DMS 273 (cell line): ENCODE results near the gene TMEM169.
"Not testable (repeated sequence)": the region's sequence is repeated elsewhere in the genome, so short reads cannot be mapped to it uniquely, and the experiment has no call there.

Experiments
- DNase-seq: peaks from one replicate; lab custom pipeline; 2025; ENCODE audit not compliant: unreplicated experiment; lab: John Stamatoyannopoulos, UW

Gene TMEM169

DNA sequence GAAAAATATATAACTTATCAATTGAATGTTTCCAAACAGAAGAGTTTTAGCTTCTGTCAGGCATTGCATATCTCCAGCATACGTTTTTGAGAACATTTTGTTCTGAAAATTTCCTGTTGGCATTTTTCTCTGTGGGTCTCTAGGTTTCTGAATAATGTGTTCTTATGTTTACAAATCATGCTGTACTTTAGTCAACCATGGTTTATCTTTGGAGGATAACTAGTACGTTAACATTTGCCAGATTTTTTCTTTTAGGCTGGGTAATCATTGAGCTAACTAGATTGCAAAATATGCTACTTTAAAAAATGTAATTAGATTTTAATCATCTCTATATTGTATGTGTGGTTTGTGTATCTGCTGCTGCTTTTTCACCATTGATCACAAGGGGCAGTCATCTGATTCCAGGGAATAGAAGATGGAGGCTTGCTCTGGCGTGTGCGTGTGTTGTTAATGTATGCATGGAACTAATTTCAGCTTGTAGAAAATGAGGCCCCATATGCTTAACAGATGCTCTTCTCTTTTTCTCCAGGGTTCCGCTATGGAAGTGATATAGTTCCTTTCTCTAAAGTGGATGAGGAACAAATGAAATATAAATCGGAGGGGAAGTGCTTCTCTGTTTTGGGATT lies 48.7 kb downstream of the TMEM169 start:
- DNase-seq, result peak; percentile 86

DNA sequence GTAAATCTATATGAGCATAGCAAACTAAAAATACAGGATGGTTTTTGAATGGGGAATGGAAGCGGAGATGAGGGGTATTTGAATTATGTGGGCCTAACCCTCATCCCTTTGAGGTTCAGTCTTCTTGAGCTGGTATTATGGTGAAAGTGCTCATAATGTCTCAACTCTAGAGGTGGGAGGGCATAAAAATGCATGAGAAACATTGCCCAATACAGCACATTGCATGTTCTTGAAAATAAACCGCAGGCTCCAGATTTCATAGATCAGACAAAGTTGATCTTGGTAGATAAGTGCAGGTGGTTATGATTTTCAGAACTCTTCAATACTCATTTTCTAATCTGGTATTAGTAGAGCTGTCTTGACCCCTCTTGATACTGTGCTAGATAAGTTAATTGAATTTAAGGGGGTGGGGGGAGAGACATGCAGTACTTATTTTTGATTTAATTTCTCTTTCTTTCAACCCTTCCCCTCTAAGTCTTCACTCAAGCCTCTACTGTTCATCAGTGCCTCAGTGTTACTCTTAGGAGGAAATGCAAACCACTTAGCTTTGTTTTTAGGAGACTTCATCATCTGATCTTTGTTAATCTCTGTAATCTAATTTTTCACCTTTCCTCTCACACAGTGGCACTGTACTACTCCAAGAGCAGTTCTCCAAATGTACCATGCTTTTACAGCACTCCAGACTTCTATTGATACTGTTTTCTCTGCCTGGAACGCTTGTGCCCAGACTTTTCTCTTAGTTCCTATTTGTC lies 49.6 kb downstream of the TMEM169 start:
- DNase-seq, result no peak

DNA sequence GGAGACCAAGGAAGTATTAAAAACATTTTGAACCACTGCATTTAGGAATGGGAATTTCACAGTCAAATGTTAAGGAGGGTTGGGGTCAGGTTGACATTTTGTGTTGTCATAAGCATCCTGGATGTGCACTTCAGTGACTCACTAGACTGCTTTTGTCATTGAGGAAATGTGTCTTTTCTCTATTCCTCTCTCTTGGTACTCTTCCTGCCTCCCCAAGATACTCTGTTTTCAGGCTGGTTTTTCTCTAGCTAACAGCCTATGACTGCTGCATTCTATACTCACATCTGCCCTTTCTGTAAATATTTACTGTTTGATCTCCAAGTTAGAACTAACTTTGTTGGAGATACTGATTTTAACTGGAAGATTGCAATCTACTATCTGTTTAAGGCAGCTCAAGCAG lies 50.9 kb downstream of the TMEM169 start:
- no peak for DNase-seq

DNA sequence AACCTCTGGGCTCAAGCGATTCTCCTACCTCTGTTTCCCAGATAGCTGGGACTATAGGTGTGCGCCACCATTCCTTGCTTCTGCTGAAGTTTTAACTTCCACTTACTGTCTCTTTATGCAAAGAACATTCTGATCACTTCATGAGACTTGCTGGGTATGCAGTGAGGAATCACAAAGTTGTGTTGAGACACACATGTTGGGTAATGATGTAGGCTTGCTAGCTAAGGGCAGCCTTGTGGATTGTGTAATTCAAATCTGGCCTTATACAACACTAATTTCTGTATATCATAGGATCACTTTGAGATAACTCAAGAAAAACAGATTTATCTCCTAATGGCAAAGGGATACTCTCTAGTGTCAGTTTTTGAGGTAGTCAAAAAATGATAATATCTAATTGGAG lies 51.7 kb downstream of the TMEM169 start:
- no peak for DNase-seq

DNA sequence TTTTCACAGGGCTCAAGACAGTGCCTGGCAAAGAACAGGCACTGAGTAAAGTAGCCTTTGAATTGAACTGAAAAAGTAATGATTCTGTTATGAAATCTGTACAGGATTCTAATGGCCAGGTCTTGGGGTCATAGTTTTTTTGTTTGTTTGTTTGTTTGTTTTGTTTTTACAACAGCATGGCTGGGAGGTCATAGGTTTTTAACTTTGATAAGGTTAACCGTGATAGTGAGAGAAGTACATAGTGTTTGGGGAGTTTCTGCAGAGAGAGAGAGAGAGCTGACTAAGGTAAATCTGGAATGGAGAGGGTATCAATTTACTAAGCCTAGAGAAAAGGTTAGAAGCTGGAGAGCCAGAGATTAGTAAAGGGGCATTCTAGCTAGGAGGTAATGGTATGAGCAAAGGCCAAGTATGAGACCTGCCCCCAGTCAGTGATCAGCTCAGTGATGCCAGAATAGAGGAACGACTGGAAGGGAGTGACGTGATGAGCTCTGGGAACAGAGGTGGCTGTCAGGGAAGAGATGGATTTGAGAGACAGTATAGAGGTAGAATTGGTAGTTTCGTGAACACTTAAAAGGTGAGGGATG lies 53.3 kb downstream of the TMEM169 start:
- no peak for DNase-seq

DNA sequence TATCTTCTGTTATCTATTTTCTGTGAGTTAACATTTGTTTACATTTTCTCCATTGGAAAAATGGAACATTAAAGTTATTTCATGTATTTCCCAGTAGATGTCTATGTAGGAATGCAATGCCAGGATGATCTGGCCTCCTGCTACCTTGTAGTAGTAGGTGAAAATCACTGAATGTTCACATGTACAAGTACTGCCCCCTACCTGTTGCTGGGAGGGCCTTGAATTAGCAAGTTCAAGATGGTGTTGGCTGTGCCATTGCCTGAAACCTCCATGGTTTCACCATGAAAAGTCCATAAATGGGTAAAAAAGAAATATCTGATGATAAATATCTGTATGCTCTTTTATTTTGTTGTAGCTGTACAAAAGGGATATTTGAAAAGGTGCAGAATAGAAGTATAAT lies 58.2 kb downstream of the TMEM169 start:
- DNase-seq, result peak; percentile 54

DNA sequence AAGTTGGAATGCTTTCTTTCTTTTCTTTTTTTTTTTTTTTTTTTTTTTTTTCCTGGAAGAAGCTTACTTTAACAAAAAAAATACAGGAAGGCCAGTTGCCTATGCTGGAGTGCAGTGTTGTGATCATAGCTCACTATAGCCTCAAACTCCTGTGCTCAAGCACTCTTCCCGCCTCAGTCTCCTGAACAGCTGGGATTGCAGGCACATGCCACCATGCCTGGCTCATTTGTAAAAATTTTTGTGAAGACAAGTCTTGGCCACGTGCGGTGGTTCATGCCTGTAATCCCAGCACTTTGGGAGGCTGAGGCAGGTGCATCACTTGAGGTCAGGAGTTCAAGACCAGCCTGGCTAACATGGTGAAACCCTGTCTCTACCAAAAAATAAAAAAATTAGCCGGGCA lies 59.8 kb downstream of the TMEM169 start:
- DNase-seq, result not testable (repeated sequence)

DNA sequence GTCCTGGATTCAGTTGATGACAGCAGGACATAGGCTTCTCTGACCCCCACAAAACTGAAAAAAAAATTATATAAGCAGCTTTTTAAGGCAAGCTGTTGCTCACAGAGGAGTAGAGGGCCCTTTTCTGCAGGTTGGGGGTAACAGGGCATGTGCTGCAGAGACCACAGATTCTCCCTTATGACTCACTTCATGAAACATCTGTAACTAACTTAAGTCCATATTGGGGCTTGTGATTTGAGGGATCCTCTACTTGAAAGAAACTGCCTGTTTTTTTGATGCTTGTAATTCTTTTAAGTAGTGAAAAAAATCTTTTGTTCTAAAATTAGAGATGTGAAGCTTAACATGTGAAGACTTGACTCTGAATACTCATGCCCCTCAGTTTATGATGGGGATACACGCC lies 60.8 kb downstream of the TMEM169 start:
- no peak for DNase-seq

DNA sequence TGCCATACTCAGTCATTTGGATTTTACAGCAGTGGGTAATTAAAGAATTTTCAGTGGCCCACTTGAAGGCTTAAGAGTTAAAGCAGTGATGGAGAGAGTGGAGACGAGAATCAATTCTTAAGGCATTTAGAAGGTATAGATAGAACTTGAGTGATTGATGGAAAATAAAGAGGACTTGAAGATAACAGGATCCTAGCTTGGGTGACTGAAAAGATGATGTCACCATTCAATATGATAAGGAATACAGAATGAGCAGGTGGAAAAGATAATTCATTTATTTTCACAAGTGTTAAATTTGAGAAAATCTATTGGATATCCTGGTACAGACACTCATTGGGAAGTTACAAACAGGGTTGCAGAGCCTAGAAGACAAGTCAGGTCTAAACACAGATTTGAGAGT lies 62.7 kb downstream of the TMEM169 start:
- DNase-seq, result no peak

DNA sequence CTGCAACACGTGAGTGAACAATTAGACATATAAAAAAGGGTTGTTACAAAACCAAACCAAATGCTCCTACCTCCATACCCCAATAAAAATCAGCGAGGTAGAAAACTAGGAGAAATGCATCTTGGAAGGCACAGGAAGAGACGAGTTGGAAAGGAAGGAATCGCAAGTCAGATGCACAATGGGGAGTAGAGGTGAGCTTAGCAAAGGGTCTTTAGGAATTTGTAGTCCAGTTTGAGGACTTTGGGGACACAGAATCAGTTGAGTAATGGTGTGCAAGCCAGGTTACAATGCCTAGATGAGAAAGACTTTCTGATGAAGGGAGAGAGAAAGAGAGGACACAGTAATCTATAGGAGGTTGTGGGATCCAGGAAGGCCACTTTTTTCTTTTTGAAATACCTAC lies 63.1 kb downstream of the TMEM169 start:
- no peak for DNase-seq

DNA sequence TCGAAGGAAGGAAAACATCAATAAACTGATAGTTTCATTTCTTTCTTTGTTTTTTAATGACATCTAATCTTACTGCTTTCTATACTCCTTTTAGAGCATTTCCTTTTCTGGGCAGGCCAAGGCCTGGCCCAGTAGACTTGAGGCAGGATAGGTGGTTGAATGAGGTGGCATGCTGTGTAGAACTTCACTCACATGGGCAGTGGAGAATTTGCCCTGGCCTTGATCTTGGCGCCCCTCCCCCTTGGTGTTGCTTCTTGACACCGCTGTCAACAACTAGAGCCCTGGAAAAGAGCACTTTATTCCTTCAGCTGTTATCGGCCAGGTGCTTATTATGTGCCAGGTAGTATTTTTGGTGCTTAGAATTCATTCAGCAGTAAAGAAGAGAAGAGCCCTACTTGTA lies 64.9 kb downstream of the TMEM169 start:
- DNase-seq, result no peak

DNA sequence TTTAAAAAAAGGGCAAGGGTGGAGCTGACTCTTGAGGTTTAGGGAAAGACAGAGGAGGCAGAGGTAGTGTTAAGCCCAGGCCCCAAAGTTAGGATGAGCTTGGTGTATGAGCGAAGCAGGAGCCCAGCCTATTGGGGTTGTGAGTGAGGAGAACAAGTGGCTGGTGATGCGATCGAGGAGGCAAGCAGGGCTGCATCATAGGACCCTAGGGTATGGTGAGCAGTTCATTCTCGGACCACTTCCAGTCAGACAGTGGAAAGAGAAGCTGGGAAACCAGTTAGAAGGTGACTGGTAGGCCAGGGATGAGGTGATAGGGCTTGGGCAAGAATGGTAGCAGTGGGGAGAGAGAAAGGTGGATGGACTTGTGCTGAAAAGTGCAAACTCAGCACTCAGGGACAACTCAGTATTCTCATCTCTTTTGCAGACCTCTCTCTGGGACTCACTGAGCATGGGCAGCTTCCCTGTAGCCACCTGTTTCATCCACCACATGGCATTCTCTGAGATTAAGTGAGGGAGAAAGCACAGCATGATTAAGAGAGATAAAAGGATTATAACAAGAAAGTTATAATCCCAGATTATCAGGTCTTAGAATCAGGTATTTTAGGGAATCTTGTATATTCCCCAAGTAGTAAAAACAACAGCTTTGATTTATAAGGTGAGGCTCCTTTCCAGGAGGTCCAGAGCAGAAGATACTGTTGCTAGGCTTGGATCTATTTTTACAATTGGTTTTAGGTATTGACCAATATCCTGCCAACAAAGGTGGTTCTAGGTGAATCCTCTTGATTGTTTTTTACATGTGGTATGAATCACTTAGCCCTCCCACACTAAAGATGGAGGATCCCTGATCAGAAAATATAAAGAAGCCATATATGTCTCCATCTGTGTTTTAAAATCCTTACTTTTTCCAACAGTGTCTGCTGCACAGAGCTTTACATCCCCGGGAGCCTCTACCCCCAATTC lies 65.7 kb downstream of the TMEM169 start:
- DNase-seq, result no peak

DNA sequence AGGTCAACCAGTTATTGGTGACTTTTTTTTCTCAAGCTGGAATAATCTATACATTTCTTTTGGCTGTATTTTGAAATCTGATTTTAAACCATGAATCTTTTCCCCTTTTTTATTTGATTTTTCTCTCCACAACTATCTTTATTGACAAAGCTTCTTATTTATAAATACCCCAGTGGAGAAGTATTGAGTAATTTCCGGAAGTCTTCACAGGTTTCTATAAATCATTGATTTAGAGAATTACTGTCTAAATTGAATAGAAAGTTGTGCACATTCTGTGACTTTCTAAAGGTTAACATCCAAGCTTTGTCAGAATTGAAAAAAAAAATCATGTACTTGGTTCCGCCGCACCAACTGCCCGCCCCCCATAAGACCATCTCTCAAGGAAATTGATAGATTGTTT lies 67.3 kb downstream of the TMEM169 start:
- no peak for DNase-seq

DNA sequence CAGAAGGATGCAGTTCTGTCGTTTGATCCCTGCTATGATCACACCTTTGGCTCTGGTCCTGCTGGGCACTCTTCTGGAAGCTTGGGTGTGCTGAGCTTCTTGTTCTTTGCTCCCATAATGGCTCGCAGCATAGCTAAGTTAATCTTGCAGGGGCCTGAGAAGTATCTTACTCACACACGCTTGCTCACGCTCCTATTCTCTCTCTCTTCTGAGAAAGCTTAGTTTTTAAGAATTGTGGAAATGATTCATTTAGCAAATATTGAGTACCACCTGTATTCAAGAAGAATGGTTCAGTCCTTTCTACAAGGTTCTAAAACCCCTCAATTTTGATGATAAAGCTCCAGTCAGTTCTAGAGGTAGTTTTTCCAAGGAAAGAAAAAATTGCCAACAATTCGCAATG lies 68.0 kb downstream of the TMEM169 start:
- DNase-seq, result no peak

DNA sequence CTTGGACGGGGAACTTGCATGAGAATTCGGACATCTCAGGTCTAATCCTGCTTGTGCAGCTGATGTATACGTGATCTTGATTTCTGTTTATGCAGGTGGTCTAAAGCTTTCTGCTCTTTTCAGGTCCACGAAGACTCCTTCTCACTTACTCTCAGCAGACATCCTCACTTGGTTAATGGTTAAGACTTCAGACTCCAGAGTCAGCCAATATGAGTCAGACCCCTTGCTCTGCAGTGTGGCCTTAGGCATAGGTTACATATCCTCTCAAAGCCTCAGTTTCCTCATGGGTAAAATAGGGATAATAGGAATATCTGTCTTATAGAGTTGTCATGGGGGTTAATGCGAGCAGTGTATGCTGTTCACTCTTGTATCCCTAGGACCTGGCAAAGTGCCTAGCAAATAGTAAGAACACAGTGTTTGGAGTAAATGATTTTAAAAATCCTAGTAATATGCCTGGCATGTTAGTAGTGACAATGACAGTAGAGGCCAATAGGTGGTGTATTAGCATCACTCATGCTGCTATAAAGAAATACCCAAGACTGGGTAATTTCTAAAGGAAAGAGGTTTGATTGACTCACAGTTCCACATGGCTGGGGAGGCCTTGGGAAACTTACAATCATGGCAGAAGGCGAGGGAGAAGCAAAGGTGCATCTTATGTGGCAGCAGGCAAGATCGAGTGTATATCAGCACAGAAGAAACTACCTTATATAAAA lies 69.8 kb downstream of the TMEM169 start:
- peak; percentile 22 for DNase-seq
